Caco-2 (cell line): ENCODE results near the gene ATG4B. TPM values are rescaled to one million over a fixed set of nuclear protein-coding genes. Genes with fewer than 3 reads are reported as not detected.

Source experiments
- BruUV-seq: library from RNA; stranded (reverse); fragments of 400-500 nt; replicated peaks from 2 replicates; lab custom pipeline; 2021; lab: Mats Ljungman, UMichigan
- CTCF ChIA-PET: fragments of 300-600 bp; sonication (Branson Sonifier 250); formaldehyde crosslinking; loops from one replicate; lab custom pipeline; 2022; ENCODE audit warnings: antibody characterized with exemption; lab: Charles Lee
- POLR2A ChIA-PET: fragments of 300-600 bp; sonication (Branson Sonifier 250); formaldehyde crosslinking; loops from one replicate; lab custom pipeline; 2022; ENCODE audit warnings: antibody characterized with exemption; lab: Charles Lee
- DNase-seq, 2 experiments: peaks; one replicate each; pipeline versions ENCODE4 v3.0.0 to v3.0.0-alpha.2; 2020 to 2022
- H3K27me3 ChIP-seq: replicated peaks from 2 replicates; pipeline ENCODE4 v1.6.0; 2011; ENCODE audit warnings: low read length; ENCODE audit not compliant: control insufficient read depth, insufficient read depth
- H3K36me3 ChIP-seq: 2 replicates; pipeline ENCODE4 v1.5.1; 2011; ENCODE audit warnings: low read length; ENCODE audit not compliant: control insufficient read depth, insufficient read depth
- H3K4me1 ChIP-seq: fragments of 250-450 bp; sonication (Bioruptor Pico); 2 replicates; pipeline ENCODE4 v1.5.1; 2020; ENCODE audit warnings: mild to moderate bottlenecking
- H3K4me3 ChIP-seq: 2 replicates; pipeline ENCODE4 v1.5.1; 2011; ENCODE audit warnings: low read depth, mild to moderate bottlenecking, control low read depth, low read length
- H3K9me3 ChIP-seq: fragments of 250-450 bp; sonication (Bioruptor Pico); 2 replicates; pipeline ENCODE4 v1.5.1; 2020; ENCODE audit warnings: mild to moderate bottlenecking, moderate library complexity
- H3K27ac Mint-ChIP-seq: one replicate; pipeline ENCODE4 v1.8.0; 2022; ENCODE audit warnings: mixed read lengths; ENCODE audit not compliant: unreplicated experiment
- H3K27me3 Mint-ChIP-seq: one replicate; pipeline ENCODE4 v1.8.0; 2022; ENCODE audit warnings: mixed read lengths; ENCODE audit not compliant: insufficient read depth, unreplicated experiment
- H3K36me3 Mint-ChIP-seq: one replicate; pipeline ENCODE4 v1.8.0; 2022; ENCODE audit warnings: mild to moderate bottlenecking, mixed read lengths; ENCODE audit not compliant: insufficient read depth, unreplicated experiment
- H3K4me1 Mint-ChIP-seq: one replicate; pipeline ENCODE4 v1.8.0; 2022; ENCODE audit warnings: low read depth, mixed read lengths; ENCODE audit not compliant: unreplicated experiment
- H3K4me3 Mint-ChIP-seq: one replicate; pipeline ENCODE4 v1.8.0; 2022; ENCODE audit warnings: mild to moderate bottlenecking, moderate library complexity, mixed read lengths; ENCODE audit not compliant: unreplicated experiment
- H3K9me3 Mint-ChIP-seq: one replicate; pipeline ENCODE4 v1.8.0; 2022; ENCODE audit warnings: mixed read lengths; ENCODE audit not compliant: unreplicated experiment
- intact Hi-C: fragments of 100-400 bp; cut with micrococcal nuclease; formaldehyde crosslinking; loops from one replicate; pipeline ENCODE4 v1.10.0; 2022; ENCODE audit not compliant: unreplicated experiment
- total RNA-seq: library from RNA; stranded (reverse); gene quantifications from 2 replicates; pipeline ENCODE4 v1.2.3, GENCODE V29; 2022
- TF ChIP-seq, protein P1 (sequence below), 2 experiments: fragments of 200-600 bp in 1 of 2; IDR thresholded peaks; 1 replicate in 1 of 2; 2 replicates in 1 of 2; pipeline versions ENCODE4 v1.5.1 to v1.8.0; 2011 to 2022; ENCODE audit warnings: antibody characterized with exemption in 1 of 2, control low read depth in 1 of 2, inconsistent platforms in 1 of 2, low read depth in 1 of 2, low read length in 1 of 2, mild to moderate bottlenecking in 1 of 2, moderate library complexity in 1 of 2; ENCODE audit not compliant: insufficient read depth in 1 of 2, severe bottlenecking in 1 of 2, unreplicated experiment in 1 of 2

Gene ATG4B
- total RNA-seq, 1 experiment from 2014 or later, result 94.5 TPM

DNA sequence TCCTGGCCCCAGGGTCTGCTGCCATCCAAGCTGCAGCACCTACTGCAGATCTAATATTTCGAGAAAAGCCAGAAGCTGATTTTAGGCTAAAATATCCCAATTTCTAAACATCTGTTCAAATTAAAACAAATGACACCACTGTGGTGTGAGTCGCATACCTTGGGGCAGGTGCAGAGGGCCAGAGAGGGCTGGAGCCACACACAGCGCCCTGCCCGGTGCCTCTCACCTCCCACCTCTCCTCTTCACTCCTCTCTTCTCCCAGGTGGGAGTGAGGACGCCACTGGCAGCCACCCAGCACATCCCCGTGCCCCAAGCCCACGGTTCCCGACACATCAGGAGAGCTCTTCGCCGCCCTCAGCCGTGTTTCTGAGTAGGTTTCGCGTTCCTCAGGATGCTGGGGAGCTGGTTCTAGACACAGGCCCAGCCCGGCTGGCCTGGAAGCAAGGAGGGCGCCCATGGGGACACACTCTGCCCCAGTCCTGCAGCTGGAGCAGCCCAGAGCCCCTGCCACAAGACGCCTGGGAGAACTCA lies 21.9 kb upstream of the ATG4B start:
- intact Hi-C loops, result no loop called here
- H3K36me3 ChIP-seq, result no peaks in the 10 kb centered on the region
- no peaks in the 10 kb centered on the region for H3K27me3 ChIP-seq
- H3K4me3 ChIP-seq, result no peak overlapping the region
- ChIA-PET POLR2A (no interaction called here), CTCF (no interaction called here)
- Mint-ChIP-seq H3K27me3 (no peaks in the 10 kb centered on the region), H3K9me3 (no peaks in the 10 kb centered on the region), H3K4me3 (no peak overlapping the region), H3K4me1 (no peaks in the 10 kb centered on the region), H3K27ac (no peak overlapping the region), H3K36me3 (peaks cover 17% of the 10 kb centered on the region)
- TF ChIP-seq, protein P1, sequence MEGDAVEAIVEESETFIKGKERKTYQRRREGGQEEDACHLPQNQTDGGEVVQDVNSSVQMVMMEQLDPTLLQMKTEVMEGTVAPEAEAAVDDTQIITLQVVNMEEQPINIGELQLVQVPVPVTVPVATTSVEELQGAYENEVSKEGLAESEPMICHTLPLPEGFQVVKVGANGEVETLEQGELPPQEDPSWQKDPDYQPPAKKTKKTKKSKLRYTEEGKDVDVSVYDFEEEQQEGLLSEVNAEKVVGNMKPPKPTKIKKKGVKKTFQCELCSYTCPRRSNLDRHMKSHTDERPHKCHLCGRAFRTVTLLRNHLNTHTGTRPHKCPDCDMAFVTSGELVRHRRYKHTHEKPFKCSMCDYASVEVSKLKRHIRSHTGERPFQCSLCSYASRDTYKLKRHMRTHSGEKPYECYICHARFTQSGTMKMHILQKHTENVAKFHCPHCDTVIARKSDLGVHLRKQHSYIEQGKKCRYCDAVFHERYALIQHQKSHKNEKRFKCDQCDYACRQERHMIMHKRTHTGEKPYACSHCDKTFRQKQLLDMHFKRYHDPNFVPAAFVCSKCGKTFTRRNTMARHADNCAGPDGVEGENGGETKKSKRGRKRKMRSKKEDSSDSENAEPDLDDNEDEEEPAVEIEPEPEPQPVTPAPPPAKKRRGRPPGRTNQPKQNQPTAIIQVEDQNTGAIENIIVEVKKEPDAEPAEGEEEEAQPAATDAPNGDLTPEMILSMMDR (IDR thresholded peaks at IDR 0.05; ENCODE audit: insufficient read depth in 1 of 2, low read depth in 1 of 2, low read length in 1 of 2, severe bottlenecking in 1 of 2, unreplicated experiment in 1 of 2), result no peak
- BruUV-seq, result no TSS peak
- no peak for DNase-seq
- no peaks in the 10 kb centered on the region for H3K4me1 ChIP-seq
- no peaks in the 10 kb centered on the region for H3K9me3 ChIP-seq

DNA sequence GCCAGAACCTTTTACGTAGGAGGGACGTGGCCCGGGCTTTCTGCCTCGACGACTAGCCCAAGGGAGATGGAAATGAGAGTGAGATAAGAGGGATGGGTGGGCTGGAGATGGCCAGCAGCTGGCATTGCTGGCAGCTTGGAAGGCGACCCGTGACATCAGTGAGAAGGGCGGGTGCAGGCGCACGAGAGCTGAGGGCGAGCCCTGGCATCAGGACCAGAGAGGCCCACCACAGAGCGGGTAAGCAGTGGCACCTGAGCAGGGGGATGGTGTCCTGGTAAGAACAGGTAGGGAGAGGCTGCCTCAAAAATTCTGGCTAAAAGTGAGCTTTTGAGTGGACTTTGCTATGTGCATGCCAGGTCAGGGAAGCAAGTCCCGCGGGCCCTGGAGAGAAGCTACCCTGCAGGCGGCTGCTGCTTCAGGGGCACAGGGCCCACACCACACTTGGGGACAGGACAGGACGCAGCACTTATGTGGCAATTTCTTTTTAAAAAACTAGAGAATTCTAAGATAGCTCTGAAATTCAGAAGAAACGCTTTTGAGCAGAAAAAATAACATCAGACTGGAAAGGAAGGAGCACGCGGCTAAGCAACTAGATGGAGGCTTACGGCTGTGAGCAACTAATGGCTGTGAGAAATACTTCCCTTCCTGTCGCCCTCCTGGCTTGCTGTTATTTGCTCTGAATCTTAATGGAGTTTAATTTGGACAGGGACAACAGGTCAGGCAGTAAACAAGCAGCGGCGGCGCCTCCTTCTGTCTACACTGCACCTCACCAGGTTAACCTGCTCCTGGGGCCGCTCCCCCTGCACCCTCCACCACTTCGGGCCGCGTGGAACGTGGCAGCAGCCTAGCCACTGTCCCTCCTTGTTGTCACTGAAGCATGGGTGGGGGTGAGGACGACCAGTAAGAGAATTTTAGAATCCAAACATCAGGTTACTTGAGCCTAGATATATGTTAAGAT lies 21.0 kb upstream of the ATG4B start:
- Histone ChIP-seq H3K4me3 (no peak overlapping the region), H3K9me3 (no peaks in the 10 kb centered on the region), H3K36me3 (no peaks in the 10 kb centered on the region), H3K27me3 (no peaks in the 10 kb centered on the region), H3K4me1 (no peaks in the 10 kb centered on the region)
- no peak overlapping the region for H3K27ac Mint-ChIP-seq
- H3K36me3 Mint-ChIP-seq, result peaks cover 25% of the 10 kb centered on the region
- no peak for DNase-seq
- H3K9me3 Mint-ChIP-seq, result no peaks in the 10 kb centered on the region
- TF ChIP-seq, protein P1 (IDR thresholded peaks at IDR 0.05; ENCODE audit: insufficient read depth in 1 of 2, low read depth in 1 of 2, low read length in 1 of 2, severe bottlenecking in 1 of 2, unreplicated experiment in 1 of 2), result no peak
- H3K27me3 Mint-ChIP-seq, result no peaks in the 10 kb centered on the region
- H3K4me1 Mint-ChIP-seq, result no peaks in the 10 kb centered on the region
- ChIA-PET CTCF (no interaction called here), POLR2A (no interaction called here)
- BruUV-seq, result no TSS peak
- intact Hi-C loops, result no loop called here
- H3K4me3 Mint-ChIP-seq, result no peak overlapping the region

DNA sequence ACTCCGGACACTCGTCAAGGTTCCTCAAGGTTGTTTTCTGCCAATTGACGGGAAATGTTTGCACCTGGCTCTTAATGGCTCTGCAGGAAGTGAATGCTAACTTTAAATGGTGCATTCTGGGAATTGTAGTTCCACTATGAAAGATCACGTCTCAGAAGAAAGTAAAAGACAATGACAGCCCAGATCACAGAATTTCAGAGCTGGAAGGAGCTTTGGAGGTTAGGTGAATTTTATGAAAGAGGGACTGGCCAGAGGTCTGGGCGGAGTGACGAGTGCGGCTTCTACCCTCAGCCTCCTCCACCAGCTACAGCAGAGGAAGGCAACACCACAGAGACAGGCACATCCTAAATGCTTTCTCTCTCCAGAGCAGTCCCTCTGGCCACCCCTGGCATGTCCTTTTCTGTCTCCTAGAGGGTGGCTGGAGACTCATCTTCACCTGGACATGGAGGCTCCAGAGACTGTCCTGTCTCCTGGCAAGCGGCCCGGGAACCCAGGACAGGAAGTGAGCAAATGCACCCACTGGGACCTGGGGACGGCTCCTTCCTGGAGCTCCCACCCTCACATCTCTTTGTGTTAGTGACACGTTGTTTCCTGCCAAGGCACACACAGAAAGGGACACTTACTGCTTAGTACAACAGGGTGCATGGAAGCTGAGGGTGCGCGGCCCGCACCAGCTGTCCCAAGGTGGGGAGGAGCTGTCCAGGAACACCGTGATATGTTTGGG lies 19.9 kb upstream of the ATG4B start:
- Histone ChIP-seq H3K36me3 (no peaks in the 10 kb centered on the region), H3K9me3 (no peaks in the 10 kb centered on the region), H3K27me3 (no peaks in the 10 kb centered on the region), H3K4me3 (no peak overlapping the region), H3K4me1 (no peaks in the 10 kb centered on the region)
- peaks cover 27% of the 10 kb centered on the region for H3K36me3 Mint-ChIP-seq
- no peak overlapping the region for H3K27ac Mint-ChIP-seq
- no peaks in the 10 kb centered on the region for H3K9me3 Mint-ChIP-seq
- ChIA-PET POLR2A (interaction anchor here (0.6 kb wide), 1 partner anchor 85 kb away, joined by 3 read pairs; no protein-coding TSS in a partner anchor), CTCF (no interaction called here)
- intact Hi-C loops, result no loop called here
- TF ChIP-seq, protein P1 (IDR thresholded peaks at IDR 0.05; ENCODE audit: insufficient read depth in 1 of 2, low read depth in 1 of 2, low read length in 1 of 2, severe bottlenecking in 1 of 2, unreplicated experiment in 1 of 2), result no peak
- no peak overlapping the region for H3K4me3 Mint-ChIP-seq
- no peaks in the 10 kb centered on the region for H3K27me3 Mint-ChIP-seq
- no TSS peak for BruUV-seq
- no peaks in the 10 kb centered on the region for H3K4me1 Mint-ChIP-seq
- DNase-seq, result no peak
